ENCODE measurements around the gene FBXO38.

The FBXO38 gene

GRCh38 chr5:148491793-148492184, 108.0 kb downstream of the FBXO38 start:
- TF ChIP-seq ZFX (IDR thresholded peaks at IDR 0.05; ENCODE audit: borderline replicate concordance) (no peak), CTCF (IDR thresholded peaks at IDR 0.05) (no peak)

GRCh38 chr5:148492351-148492750, 108.6 kb downstream of the FBXO38 start:
- TF ChIP-seq ZFX (IDR thresholded peaks at IDR 0.05; ENCODE audit: borderline replicate concordance) (no peak), CTCF (IDR thresholded peaks at IDR 0.05) (no peak)
- no peak overlapping the region for H3K27ac ChIP-seq

More at GRCh38 chr5:148491793-148492184, 108.0 kb downstream of the FBXO38 start:
- no peak overlapping the region for H3K27ac ChIP-seq

All from 22Rv1 (cell line).